Measurements from ENCODE around the gene GPI. TPM values are rescaled to one million over a fixed set of nuclear protein-coding genes. Genes with fewer than 3 reads are reported as not detected.

Gene GPI
- total RNA-seq, 1 donor: 127 TPM

GRCh38 chr19:34350161-34350561 is 14.8 kb upstream of the GPI start:
- TF ChIP-seq CTCF (IDR thresholded peaks at IDR 0.05; ENCODE audit: insufficient read depth, low read length): no peak
- DNase-seq (ENCODE audit: low read depth): no peak
- H3K4me3 ChIP-seq (ENCODE audit: low read depth, low read length): no peak overlapping the region

- no peak for TF ChIP-seq CTCF (IDR thresholded peaks at IDR 0.05; ENCODE audit: insufficient read depth, low read length)
- DNase-seq (ENCODE audit: low read depth): no peak
- H3K4me3 ChIP-seq (ENCODE audit: low read depth, low read length): no peak overlapping the region
These were observed 13.6 kb upstream of the GPI start for GRCh38 chr19:34351382-34351826.

GRCh38 chr19:34353546-34353945 is 11.4 kb upstream of the GPI start:
- no peak for DNase-seq (ENCODE audit: low read depth)
- H3K4me3 ChIP-seq (ENCODE audit: low read depth, low read length): no peak overlapping the region
- TF ChIP-seq CTCF (IDR thresholded peaks at IDR 0.05; ENCODE audit: insufficient read depth, low read length): no peak

- H3K4me3 ChIP-seq (ENCODE audit: low read depth, low read length): no peak overlapping the region
- DNase-seq (ENCODE audit: low read depth): no peak
- no peak for TF ChIP-seq CTCF (IDR thresholded peaks at IDR 0.05; ENCODE audit: insufficient read depth, low read length)
These were observed 9.8 kb upstream of the GPI start for GRCh38 chr19:34355201-34355600.

GRCh38 chr19:34356875-34357274 is 8.1 kb upstream of the GPI start:
- TF ChIP-seq CTCF (IDR thresholded peaks at IDR 0.05; ENCODE audit: insufficient read depth, low read length): no peak
- no peak for DNase-seq (ENCODE audit: low read depth)
- no peak overlapping the region for H3K4me3 ChIP-seq (ENCODE audit: low read depth, low read length)

- no peak for TF ChIP-seq CTCF (IDR thresholded peaks at IDR 0.05; ENCODE audit: insufficient read depth, low read length)
- H3K4me3 ChIP-seq (ENCODE audit: low read depth, low read length): no peak overlapping the region
These were observed 7.6 kb upstream of the GPI start for GRCh38 chr19:34357431-34357830.

More at GRCh38 chr19:34357431-34357830, 7.6 kb upstream of the GPI start:
- DNase-seq (ENCODE audit: low read depth): no peak

All from fibroblast of the aortic adventitia (primary cell).